Left kidney (tissue), 2 donors: ENCODE results near the gene ST13. TPM values are rescaled to one million over a fixed set of nuclear protein-coding genes. Genes with fewer than 3 reads are reported as not detected.
A peak's percentile ranks its signal among the peaks of the same experiment; 100 is the strongest.
"Not testable (repeated sequence)": the region's sequence is repeated elsewhere in the genome, so short reads cannot be mapped to it uniquely, and the experiment has no call there.

Experiments used
- DNase-seq: peaks from one replicate; pipeline ENCODE4 v3.0.0-alpha.2; 2013
- polyA plus RNA-seq: library from polyadenylated mRNA; unstranded; fragments of 120-200 nt; gene quantifications from one replicate; pipeline ENCODE4 v1.2.1, GENCODE V29; 2013; ENCODE audit not compliant: insufficient read length

The ST13 gene
- polyA plus RNA-seq, 1 donor: 622 TPM

DNA sequence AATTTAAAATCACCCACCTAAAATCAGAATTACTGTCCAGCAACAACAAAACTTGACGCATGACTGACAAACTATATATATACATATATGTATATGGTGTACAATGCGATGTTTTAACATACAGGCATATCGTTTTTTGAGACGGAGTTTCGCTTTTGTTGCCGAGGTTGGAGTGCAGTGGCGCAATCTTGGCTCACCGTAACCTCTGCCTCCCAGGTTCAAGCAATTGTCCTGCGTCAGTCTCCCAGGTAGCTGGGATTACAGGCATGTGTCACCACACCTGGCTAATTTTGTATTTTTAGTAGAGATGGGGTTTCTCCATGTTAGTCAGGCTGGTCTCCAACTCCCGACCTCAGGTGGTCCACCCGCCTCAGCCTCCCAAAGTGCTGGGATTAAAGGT is 10.6 kb downstream of the ST13 start:
- DNase-seq: not testable (repeated sequence)

- DNase-seq: no peak
Measured at GRCh38 chr22:40844951-40845350, 11.5 kb downstream of the ST13 start.

DNA sequence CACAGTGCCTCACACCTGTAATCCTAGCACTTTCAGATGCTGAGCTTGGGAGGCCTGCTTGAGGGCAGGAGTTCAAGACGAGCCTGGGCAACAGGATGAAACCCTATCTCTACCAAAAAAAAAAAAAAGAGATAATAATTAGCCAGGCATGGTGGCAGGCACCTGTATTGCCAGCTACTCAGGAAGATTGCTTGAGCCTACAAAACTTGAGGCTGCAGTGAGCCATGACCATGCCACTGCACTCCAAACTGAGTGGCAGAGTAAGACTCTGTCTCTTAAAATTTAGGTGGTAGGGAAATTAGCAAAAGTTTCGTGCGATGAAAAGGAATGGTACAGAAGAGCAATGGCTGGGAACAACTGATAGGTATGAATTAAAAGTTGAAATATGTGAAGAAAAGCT is 18.0 kb downstream of the ST13 start:
- DNase-seq: no peak

DNA sequence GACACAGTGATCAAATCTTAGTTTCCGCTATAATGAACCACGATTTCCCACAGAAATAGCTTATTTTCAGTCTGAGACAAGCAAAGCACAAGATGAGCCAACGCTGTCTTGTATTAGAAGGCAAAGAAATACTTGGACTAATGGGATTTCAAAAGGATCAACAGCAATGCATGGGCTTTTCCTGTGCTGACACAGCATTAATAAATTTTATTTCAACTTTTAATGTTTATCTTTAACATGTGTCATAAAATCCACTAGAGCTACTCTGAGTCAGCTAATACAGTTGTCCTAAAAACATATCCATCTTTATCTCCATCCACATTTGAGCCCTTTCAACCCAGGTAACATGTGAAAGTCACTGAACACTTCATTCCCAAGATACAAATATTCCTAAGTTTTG is 21.8 kb downstream of the ST13 start:
- no peak for DNase-seq

- DNase-seq: no peak
Measured at GRCh38 chr22:40829131-40829530, 27.3 kb downstream of the ST13 start.

GRCh38 chr22:40826984-40827741 is 29.3 kb downstream of the ST13 start:
- DNase-seq: no peak

DNA sequence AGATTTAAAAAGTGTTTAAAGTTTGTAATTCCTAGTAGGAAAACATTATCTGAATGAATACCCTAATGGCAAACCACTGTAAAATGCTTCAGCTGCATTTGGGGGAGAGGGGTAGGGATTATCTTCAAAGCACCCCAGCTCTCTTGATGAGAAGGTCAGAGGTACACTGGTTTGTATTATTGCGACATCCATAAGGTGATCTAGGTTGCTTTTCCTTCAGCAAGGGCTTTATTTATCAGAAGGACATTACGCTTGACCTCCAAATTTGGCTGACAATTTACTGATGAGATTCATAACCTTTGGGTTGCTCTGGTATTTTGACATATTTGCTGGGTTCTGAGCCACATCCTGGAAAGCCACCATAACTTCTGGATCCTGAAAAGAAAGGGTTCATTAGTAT is 30.1 kb downstream of the ST13 start:
- DNase-seq: not testable (repeated sequence)

DNA sequence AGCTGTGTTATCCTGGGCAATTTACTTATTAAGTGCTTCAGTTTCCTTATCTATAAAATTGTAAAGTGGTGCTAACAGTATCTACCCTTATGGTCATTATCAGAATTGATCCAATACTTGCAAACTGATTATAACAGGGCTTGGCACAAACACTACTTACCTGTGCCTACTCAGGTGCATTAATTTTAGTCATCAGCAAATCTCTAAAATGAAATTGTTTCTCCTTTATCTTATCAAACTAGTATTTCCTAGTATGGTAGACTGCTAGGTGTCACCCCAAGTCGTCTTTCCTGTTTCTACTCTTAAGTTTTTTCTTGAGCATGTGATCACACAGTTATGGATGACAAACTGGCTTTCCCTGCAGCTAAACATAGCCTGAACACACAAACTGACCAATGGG is 33.0 kb downstream of the ST13 start:
- no peak for DNase-seq

DNA sequence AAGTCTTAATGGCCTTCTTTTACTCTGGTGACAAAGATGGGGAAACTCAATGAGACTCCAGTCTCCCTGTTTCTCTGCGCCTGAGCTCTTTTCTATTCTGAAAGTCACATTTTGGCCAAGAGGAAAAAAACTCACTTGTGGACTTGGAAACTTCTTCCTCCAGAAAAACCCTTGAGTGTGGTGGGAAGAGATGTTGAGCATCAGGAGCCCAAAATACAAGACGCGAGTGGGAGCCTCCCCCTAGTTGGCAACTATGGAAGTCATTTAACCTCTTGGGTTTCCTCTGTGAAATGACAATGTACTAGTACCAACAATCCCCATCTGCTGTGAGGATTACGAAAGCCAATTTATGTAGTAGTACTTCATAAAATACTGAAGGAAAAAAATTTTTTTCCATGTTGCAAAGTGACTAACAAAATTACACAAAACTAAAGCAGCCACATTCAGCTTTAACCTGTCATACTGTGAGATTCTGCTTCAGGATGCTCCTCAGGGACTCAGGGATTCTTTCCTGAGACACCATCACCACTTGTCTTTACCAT is 36.8 kb downstream of the ST13 start:
- no peak for DNase-seq

DNA sequence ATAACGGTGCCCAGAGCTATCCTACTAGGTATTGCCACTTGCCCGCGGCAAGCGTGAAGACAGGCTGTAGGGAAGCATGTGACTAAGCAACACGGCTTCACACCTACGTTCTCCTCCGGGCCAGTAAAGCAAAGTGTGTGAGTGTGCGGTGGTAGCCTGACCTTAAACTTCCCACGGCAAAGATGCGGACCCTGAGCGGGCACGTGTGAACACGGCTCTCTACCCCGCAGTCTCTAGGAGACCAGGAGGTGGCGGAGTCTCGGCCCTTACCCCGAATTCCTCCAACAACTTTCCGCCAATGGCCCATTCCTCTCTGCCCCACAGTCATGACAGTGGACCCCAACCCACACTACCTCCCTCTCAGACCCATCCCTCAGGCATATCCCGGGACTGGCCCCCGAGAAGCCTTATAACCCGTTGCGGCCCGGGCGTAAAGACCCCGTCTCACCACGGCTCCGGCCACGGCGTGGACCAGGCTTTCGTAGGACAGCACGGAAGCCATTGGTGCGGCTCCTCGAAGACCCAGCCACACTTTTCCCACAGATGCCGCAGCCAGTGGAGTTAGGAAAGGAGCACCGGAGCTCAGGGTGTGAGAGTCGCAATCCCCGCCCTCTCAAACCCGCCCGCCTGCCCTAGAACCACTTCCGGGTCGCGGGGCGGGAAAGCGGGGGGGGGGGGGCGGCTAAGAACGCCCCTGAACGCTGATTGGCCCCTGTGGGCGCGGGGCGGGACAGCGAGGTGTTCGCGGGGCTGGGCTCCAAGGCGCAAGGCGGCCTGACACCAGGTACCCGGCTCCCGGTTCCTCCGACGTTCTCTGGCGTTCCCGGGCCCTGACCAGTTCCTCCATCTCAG is 37.5 kb downstream of the ST13 start, which contains the start of gene SLC25A17:
SLC25A17 (minus strand) TSS at position 600 of the 852 bp plus-strand sequence; CDS start at position 502, 98 bp downstream.
- DNase-seq: peak; percentile 84

DNA sequence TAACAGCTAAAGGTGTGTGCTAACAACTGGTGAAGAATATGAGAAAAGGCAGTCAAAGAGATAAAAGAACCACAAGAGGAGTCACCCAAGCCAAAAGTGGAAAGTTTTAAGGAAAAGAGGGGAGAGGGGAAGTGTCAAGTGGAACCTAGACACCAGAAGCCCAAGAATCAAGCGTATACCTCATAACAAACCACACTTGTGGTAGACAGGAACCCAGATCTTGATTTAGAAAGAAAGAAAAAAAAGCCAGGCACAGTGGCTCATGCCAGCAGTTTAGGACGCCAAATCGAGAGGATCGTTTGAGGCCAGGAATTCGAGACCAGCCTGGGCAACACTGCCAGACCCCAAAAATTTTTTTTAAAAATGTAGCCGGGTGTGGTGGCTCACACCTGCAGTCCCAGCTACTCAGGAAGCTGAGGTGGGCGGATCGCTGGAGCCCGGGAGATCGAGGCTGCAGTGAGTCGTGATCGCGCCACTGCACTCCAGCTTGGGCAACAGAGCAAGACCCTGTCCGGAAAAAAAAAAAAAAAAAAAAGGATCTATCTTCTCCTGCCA is 38.2 kb downstream of the ST13 start:
- no peak for DNase-seq

DNA sequence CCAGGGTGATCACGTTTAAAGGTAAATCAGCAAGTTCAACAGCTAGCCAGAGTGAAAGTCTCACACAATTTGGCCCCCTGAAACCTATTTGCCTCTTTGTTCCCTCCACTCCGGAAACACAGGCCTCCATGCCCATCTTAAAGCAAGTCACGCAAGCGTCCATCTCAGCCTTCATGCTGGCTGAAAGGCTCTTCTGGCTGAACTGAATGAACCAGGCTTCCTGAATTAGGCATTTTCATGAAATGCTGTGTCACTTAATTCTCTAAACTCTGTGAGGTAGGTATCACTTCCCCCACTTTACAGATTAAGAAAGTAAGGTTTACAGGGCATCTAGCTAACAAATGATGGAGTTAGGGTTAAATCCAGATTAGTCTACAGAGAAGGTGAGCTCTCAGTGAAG is 38.7 kb downstream of the ST13 start:
- no peak for DNase-seq

DNA sequence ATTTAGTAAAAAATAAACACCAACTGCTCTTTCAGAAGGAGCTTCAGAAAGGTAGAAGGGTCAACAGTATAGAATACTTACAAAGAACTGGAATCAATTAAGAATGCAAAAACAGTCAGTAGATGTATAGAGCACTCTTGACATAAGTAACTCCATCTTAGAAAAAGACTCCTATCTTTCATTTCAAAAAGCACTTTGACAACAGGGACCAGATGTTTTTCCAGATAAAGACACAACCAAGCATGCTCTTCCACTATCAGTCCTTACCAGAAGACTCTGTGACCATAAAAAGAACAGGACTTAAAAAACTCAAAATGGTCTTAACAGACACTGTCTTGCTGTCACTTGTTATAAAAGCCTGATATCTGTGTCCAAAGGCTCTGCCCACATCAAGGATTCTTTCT is 42.5 kb downstream of the ST13 start:
- DNase-seq: no peak

GRCh38 chr22:40808018-40808841 is 48.2 kb downstream of the ST13 start:
- DNase-seq: no peak

DNA sequence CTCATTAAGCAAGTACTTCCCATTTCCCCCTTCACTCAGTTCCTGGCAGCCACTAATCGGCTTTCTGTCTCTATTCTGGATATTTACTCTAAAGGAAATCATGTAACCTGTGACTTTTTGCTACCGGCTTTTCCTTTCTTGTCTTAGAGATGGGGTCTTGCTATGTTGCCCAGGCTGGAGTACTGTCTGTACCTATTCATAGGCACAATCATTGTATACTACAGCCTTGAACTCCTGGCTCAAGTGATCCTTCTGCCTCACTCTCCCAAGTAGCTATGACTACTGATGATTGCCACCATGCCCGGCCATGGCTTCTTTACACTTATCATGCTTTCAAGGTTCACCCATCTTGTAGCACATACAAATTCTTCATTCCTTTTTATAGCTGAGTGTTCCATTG is 49.7 kb downstream of the ST13 start:
- DNase-seq: no peak

GRCh38 chr22:40805699-40806203 is 50.7 kb downstream of the ST13 start:
- DNase-seq: no peak

- DNase-seq: no peak
Measured at GRCh38 chr22:40805239-40805638, 51.2 kb downstream of the ST13 start.

DNA sequence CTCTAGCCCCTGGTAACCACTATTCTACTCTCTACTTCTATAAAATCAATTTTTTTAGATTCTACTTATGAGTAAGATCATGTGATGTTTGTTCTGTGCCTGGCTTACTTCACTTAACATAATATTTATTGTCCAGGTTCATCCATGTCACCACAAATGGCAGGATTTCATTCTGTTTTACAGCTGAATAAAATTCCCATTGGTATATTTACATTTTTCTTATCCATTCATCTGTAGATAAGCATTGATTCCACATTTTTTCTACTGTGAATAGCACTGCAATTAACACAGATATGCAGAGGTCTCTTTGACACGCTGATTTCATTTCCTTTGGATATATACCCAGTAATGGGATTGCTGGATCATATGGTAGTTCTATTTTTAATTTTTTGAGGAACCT is 53.1 kb downstream of the ST13 start:
- DNase-seq: no peak

GRCh38 chr22:40799008-40799407 is 57.4 kb downstream of the ST13 start:
- no peak for DNase-seq

GRCh38 chr22:40797427-40797826 is 59.0 kb downstream of the ST13 start:
- DNase-seq: no peak

- DNase-seq: no peak
Measured at GRCh38 chr22:40792451-40792850, 64.0 kb downstream of the ST13 start.

DNA sequence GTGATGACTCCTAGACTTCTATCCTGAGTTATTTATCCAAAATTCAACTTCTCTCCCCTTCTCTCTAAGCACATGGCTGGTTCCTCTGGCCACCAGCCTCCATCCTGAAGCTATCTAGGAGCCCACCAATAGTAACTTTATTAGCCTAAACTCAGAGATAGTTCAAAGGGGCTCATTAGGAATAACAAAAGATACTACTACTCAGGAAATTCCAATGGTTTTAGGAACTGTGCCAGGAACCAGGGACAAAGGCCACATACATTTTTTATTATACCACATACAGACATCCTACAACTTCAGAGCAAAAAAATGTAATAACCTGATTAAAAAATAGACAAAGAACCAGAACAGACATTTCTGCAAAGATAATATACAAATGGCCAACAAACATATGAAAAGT is 65.2 kb downstream of the ST13 start:
- no peak for DNase-seq
